HEK293 (cell line): ENCODE data around the gene FRMD4B.

ENCODE experiments used
- CTCF ChIA-PET: fragments of 350-600 bp; formaldehyde crosslinking; extraction: SDS; loops from one replicate; lab custom pipeline; 2021; ENCODE audit warnings: antibody characterized with exemption; lab: Yijun Ruan, JAX
- POLR2A ChIA-PET: fragments of 300-600 bp; formaldehyde crosslinking; extraction: SDS; loops from one replicate; lab custom pipeline; 2020; ENCODE audit warnings: antibody characterized with exemption, inconsistent platforms; lab: Yijun Ruan, JAX
- H3K27ac ChIP-seq: fragments of 200-500 bp; sonication (Bioruptor generic); 2 replicates; pipeline ENCODE4 v1.5.1; 2014; ENCODE audit warnings: low read depth, low read length, control low read depth, inconsistent platforms; ENCODE audit errors: extremely low read depth
- H3K36me3 ChIP-seq, 2 experiments: fragments of 200-500 bp in 1 of 2; sonication (Bioruptor generic) in 1 of 2; 1 replicate in 1 of 2; 2 replicates in 1 of 2; pipeline ENCODE4 v1.5.1; 2014 to 2017; ENCODE audit warnings: inconsistent platforms in 2 of 2, low read length in 2 of 2; ENCODE audit not compliant: control insufficient read depth in 2 of 2, insufficient read depth in 1 of 2
- H3K4me1 ChIP-seq: fragments of 200-500 bp; sonication (Bioruptor generic); 2 replicates; pipeline ENCODE4 v1.5.1; 2014; ENCODE audit warnings: mild to moderate bottlenecking, low read length, inconsistent platforms; ENCODE audit not compliant: control insufficient read depth, insufficient read depth
- H3K4me3 ChIP-seq: 2 replicates; pipeline ENCODE4 v1.5.1; 2011; ENCODE audit warnings: low read depth, mild to moderate bottlenecking, control low read depth, low read length, moderate library complexity
- H3K9me3 ChIP-seq: fragments of 200-500 bp; sonication (Bioruptor generic); 2 replicates; pipeline ENCODE4 v1.5.1; 2014; ENCODE audit warnings: low read depth, low read length, inconsistent platforms; ENCODE audit not compliant: control insufficient read depth, insufficient read depth
- GLIS1 ChIP-seq: fragments of 450-650 bp; formaldehyde crosslinking; IDR thresholded peaks from 2 replicates; pipeline ENCODE4 v1.5.1; 2016; ENCODE audit warnings: missing biosample characterization, missing genetic modification characterization
- HOXA7 ChIP-seq: sonication (generic); formaldehyde crosslinking; IDR thresholded peaks from 2 replicates; pipeline ENCODE4 v1.8.1; 2022; ENCODE audit warnings: missing genetic modification reagents, borderline replicate concordance
- KLF7 ChIP-seq: fragments of 450-650 bp; formaldehyde crosslinking; IDR thresholded peaks from 2 replicates; pipeline ENCODE4 v1.5.1; 2016; ENCODE audit warnings: missing biosample characterization, missing genetic modification characterization, borderline replicate concordance
- ZBTB1 ChIP-seq: fragments of 450-650 bp; formaldehyde crosslinking; IDR thresholded peaks from 2 replicates; pipeline ENCODE4 v1.5.1; 2016; ENCODE audit warnings: missing biosample characterization, missing genetic modification characterization
- ZNF112 ChIP-seq: fragments of 450-650 bp; formaldehyde crosslinking; IDR thresholded peaks from 2 replicates; pipeline ENCODE4 v1.5.0; 2017; ENCODE audit warnings: missing biosample characterization, missing genetic modification characterization
- ZNF138 ChIP-seq: fragments of 450-650 bp; formaldehyde crosslinking; IDR thresholded peaks from 2 replicates; pipeline ENCODE4 v1.5.1; 2016; ENCODE audit warnings: missing biosample characterization, missing genetic modification characterization, borderline replicate concordance
- ZNF16 ChIP-seq: fragments of 450-650 bp; formaldehyde crosslinking; IDR thresholded peaks from 2 replicates; pipeline ENCODE4 v1.5.1; 2016; ENCODE audit warnings: low read depth, missing biosample characterization, missing genetic modification characterization
- ZNF266 ChIP-seq: fragments of 450-650 bp; formaldehyde crosslinking; IDR thresholded peaks from 2 replicates; pipeline ENCODE4 v1.5.1; 2016; ENCODE audit warnings: missing biosample characterization, missing genetic modification characterization, low read depth
- ZNF311 ChIP-seq: fragments of 450-650 bp; formaldehyde crosslinking; IDR thresholded peaks from 2 replicates; pipeline ENCODE4 v1.5.1; 2017; ENCODE audit warnings: missing biosample characterization, missing genetic modification characterization, borderline replicate concordance
- ZNF350 ChIP-seq: fragments of 450-650 bp; formaldehyde crosslinking; IDR thresholded peaks from 2 replicates; pipeline ENCODE4 v1.5.0; 2017; ENCODE audit warnings: missing biosample characterization, mild to moderate bottlenecking, missing genetic modification characterization
- ZNF394 ChIP-seq: fragments of 450-650 bp; formaldehyde crosslinking; IDR thresholded peaks from 2 replicates; pipeline ENCODE4 v1.5.1; 2016; ENCODE audit warnings: missing biosample characterization, missing genetic modification characterization, mild to moderate bottlenecking, moderate library complexity, borderline replicate concordance
- ZNF416 ChIP-seq: fragments of 450-650 bp; formaldehyde crosslinking; IDR thresholded peaks from 2 replicates; pipeline ENCODE4 v1.5.1; 2016; ENCODE audit warnings: missing biosample characterization, missing genetic modification characterization
- ZNF548 ChIP-seq: fragments of 450-650 bp; formaldehyde crosslinking; IDR thresholded peaks from 2 replicates; pipeline ENCODE4 v1.5.1; 2016; ENCODE audit warnings: missing biosample characterization, missing genetic modification characterization
- ZNF701 ChIP-seq: fragments of 450-650 bp; formaldehyde crosslinking; IDR thresholded peaks from 2 replicates; pipeline ENCODE4 v1.5.1; 2016; ENCODE audit warnings: missing biosample characterization, missing genetic modification characterization
- ZSCAN16 ChIP-seq: fragments of 450-650 bp; formaldehyde crosslinking; IDR thresholded peaks from 2 replicates; pipeline ENCODE4 v1.5.1; 2016; ENCODE audit warnings: missing biosample characterization, missing genetic modification characterization
- TF ChIP-seq, protein P1 (sequence below): fragments of 450-650 bp; formaldehyde crosslinking; IDR thresholded peaks from 2 replicates; pipeline ENCODE4 v1.5.1; 2016; ENCODE audit warnings: missing biosample characterization, missing genetic modification characterization
- TF ChIP-seq, protein P2 (sequence below): fragments of 450-650 bp; formaldehyde crosslinking; IDR thresholded peaks from 2 replicates; pipeline ENCODE4 v1.5.1; 2016; ENCODE audit warnings: missing biosample characterization, missing genetic modification characterization
- TF ChIP-seq, protein P3 (sequence below): fragments of 450-650 bp; formaldehyde crosslinking; IDR thresholded peaks from 2 replicates; pipeline ENCODE4 v1.5.1; 2016; ENCODE audit warnings: missing biosample characterization, missing genetic modification characterization, borderline replicate concordance

The FRMD4B gene

DNA sequence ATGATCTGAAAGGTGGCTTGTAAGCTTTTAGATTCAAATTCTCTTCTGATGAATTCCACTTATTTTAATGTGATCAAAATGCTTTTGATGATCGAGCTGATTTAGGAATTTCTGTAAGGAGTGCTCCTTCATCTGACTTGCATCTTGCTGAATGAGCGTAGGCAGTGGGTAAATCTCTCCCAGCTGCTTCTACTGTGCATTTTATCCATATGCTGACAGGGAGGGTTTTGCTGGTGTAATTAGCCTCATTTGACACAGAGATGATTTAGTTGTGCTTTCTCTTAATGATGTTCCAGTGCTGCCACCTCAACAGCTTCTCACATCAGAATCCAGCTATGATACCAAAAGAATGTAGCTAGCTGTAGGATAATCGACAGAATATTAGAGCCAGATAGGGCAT, 259.7 kb downstream of the FRMD4B start:
- Histone ChIP-seq H3K9me3 (no peaks in the 10 kb centered on the region), H3K4me1 (no peaks in the 10 kb centered on the region), H3K27ac (no peak overlapping the region), H3K4me3 (no peak overlapping the region), H3K36me3 (no peaks in the 10 kb centered on the region)
- no peak for TF ChIP-seq ZNF394 (tag by site-specific recombination)
- TF ChIP-seq, protein P1, sequence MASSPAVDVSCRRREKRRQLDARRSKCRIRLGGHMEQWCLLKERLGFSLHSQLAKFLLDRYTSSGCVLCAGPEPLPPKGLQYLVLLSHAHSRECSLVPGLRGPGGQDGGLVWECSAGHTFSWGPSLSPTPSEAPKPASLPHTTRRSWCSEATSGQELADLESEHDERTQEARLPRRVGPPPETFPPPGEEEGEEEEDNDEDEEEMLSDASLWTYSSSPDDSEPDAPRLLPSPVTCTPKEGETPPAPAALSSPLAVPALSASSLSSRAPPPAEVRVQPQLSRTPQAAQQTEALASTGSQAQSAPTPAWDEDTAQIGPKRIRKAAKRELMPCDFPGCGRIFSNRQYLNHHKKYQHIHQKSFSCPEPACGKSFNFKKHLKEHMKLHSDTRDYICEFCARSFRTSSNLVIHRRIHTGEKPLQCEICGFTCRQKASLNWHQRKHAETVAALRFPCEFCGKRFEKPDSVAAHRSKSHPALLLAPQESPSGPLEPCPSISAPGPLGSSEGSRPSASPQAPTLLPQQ (tag by site-specific recombination), result no peak
- ChIA-PET POLR2A (no interaction called here), CTCF (interaction anchor here (0.7 to 3.3 kb wide), 4 partner anchors 10 to 180 kb away, joined by 3 to 12 read pairs (median 4); no protein-coding TSS in a partner anchor)

DNA sequence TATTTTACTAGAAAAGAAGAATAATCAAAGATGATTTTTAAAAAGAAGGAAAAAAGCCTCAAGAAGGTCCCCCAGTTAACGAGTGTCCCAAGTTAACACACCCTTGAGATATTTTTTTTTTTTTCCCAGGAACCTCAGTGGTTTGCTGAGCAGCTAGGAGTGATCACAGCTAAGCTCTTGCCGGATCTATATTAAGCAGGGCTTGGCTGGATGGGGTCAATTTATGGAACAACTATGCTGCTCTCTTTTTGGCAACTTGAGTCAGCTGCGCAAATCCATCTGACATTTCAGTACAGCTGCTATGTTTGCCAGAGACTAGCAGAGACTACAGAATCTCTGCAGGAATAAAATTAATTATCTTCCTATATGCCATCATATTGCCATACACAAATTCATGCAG, 263.5 kb downstream of the FRMD4B start, which contains the start of gene LMOD3:
LMOD3 (minus strand) TSS at position 193 of the 400 bp plus-strand sequence. CDS start 209 bp downstream, outside the sequence.
- POLR2A ChIA-PET, result no interaction called here

DNA sequence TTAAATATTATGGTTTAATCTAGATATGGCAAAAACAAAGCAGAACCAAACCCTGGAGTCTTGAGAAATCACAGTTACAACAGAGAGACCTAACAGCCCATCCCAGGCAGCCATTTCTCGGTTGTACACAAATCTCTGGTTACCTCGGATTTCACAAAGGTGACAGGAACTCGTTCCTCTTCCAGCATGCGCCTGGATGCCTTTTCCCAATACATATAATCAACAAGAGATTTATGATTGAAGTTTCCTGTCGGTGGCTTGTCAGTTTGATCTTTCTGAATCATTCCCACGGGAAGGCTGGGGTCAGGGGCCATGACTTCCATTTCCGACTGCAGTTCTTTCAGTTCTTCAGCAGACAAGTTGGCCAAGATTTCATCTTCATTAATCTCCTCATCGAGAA, 263.9 kb downstream of the FRMD4B start:
- no peaks in the 10 kb centered on the region for H3K36me3 ChIP-seq
- H3K9me3 ChIP-seq, result no peaks in the 10 kb centered on the region
- H3K4me1 ChIP-seq, result no peaks in the 10 kb centered on the region
- H3K27ac ChIP-seq, result no peak overlapping the region
- TF ChIP-seq ZNF701, result no peak
- no peak for TF ChIP-seq KLF7 (tag by site-specific recombination)
- TF ChIP-seq HOXA7 (CRISPR knock-in tag), result no peak
- TF ChIP-seq, protein P2, sequence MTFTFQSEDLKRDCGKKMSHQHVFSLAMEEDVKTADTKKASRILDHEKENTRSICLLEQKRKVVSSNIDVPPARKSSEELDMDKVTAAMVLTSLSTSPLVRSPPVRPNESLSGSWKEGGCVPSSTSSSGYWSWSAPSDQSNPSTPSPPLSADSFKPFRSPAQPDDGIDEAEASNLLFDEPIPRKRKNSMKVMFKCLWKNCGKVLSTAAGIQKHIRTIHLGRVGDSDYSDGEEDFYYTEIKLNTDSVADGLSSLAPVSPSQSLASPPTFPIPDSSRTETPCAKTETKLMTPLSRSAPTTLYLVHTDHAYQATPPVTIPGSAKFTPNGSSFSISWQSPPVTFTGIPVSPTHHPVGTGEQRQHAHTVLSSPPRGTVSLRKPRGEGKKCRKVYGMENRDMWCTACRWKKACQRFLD (tag by site-specific recombination), result no peak
- TF ChIP-seq ZNF416 (tag by site-specific recombination), result no peak
- TF ChIP-seq ZNF311 (tag by site-specific recombination), result no peak
- no peak for TF ChIP-seq ZNF138
- no peak for TF ChIP-seq ZSCAN16 (tag by site-specific recombination)
- no peak for TF ChIP-seq ZNF266 (tag by site-specific recombination)
- TF ChIP-seq, protein P3, sequence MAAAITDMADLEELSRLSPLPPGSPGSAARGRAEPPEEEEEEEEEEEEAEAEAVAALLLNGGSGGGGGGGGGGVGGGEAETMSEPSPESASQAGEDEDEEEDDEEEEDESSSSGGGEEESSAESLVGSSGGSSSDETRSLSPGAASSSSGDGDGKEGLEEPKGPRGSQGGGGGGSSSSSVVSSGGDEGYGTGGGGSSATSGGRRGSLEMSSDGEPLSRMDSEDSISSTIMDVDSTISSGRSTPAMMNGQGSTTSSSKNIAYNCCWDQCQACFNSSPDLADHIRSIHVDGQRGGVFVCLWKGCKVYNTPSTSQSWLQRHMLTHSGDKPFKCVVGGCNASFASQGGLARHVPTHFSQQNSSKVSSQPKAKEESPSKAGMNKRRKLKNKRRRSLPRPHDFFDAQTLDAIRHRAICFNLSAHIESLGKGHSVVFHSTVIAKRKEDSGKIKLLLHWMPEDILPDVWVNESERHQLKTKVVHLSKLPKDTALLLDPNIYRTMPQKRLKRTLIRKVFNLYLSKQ (tag by site-specific recombination), result no peak
- TF ChIP-seq GLIS1 (tag by site-specific recombination), result no peak
- no peak for TF ChIP-seq ZBTB1 (tag by site-specific recombination)
- no peak for TF ChIP-seq ZNF16 (tag by site-specific recombination)
- TF ChIP-seq, all 188 proteins: peak for 0
- POLR2A ChIA-PET, result no interaction called here
- H3K4me3 ChIP-seq, result no peak overlapping the region
- CTCF ChIA-PET, result interaction anchor here (0.6 to 4.1 kb wide), 18 partner anchors 9 to 667 kb away, joined by 3 to 42 read pairs (median 4); partner anchors contain the start of gene ARL6IP5

More for the DNA sequence above, 263.5 kb downstream of the FRMD4B start, which contains the start of gene LMOD3:
- H3K27ac ChIP-seq, result no peak within 1 kb of the TSS
- H3K4me1 ChIP-seq, result no peaks in the 10 kb centered on the region
- CTCF ChIA-PET, result interaction anchor here (0.6 to 0.7 kb wide), 2 partner anchors 553 to 666 kb away, joined by 3 read pairs; no protein-coding TSS in a partner anchor
- H3K4me3 ChIP-seq, result no peak within 1 kb of the TSS
- no peaks in the 10 kb centered on the region for H3K9me3 ChIP-seq
- no peak for TF ChIP-seq ZNF350 (tag by site-specific recombination)
- TF ChIP-seq ZNF548, result no peak
- TF ChIP-seq ZNF112 (tag by site-specific recombination), result no peak
- H3K36me3 ChIP-seq, result no peaks in the 10 kb centered on the region
